DND-41 (cell line): ENCODE data around the gene GPATCH2L.

ENCODE experiments used
- EZH2 ChIP-seq: IDR thresholded peaks from 3 replicates; pipeline ENCODE4 v1.6.1; 2012; ENCODE audit warnings: borderline replicate concordance, low read depth, mild to moderate bottlenecking, moderate library complexity, low read length, inconsistent platforms; ENCODE audit not compliant: severe bottlenecking
- TF ChIP-seq, protein P1 (sequence below): IDR thresholded peaks from 2 replicates; pipeline ENCODE4 v1.5.1; 2012; ENCODE audit warnings: borderline replicate concordance, low read length, moderate library complexity, mild to moderate bottlenecking; ENCODE audit not compliant: poor library complexity, severe bottlenecking; ENCODE audit errors: extremely low read depth

DNA sequence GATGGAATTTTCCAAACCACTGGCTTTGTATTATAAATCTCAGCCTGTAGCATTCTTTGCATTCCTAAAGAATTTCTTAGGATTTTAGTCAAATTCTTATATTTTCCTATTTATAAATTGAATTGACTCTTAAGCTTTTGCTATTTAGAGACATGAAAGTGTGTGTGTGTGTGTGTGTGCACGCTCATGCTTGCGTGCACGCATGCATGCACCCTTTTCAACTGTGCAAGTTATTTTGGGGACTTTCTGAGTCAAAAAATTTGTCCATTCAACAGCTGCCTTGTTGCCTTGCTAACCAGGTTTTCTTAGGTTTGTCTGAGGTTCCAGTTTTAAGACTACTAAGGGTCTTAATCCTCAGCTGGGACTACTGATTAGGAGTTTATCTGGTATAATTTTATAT lies 42.6 kb downstream of the GPATCH2L start:
- no peak for TF ChIP-seq EZH2
- TF ChIP-seq, protein P1, sequence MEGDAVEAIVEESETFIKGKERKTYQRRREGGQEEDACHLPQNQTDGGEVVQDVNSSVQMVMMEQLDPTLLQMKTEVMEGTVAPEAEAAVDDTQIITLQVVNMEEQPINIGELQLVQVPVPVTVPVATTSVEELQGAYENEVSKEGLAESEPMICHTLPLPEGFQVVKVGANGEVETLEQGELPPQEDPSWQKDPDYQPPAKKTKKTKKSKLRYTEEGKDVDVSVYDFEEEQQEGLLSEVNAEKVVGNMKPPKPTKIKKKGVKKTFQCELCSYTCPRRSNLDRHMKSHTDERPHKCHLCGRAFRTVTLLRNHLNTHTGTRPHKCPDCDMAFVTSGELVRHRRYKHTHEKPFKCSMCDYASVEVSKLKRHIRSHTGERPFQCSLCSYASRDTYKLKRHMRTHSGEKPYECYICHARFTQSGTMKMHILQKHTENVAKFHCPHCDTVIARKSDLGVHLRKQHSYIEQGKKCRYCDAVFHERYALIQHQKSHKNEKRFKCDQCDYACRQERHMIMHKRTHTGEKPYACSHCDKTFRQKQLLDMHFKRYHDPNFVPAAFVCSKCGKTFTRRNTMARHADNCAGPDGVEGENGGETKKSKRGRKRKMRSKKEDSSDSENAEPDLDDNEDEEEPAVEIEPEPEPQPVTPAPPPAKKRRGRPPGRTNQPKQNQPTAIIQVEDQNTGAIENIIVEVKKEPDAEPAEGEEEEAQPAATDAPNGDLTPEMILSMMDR: no peak
